Upper lobe of left lung (tissue), 4 donors: ENCODE data around the gene UGT2B10.

Source experiments
- POLR2A ChIP-seq, 4 donors: fragments of 450-650 bp; IDR thresholded peaks; one replicate each; pipeline ENCODE4 v1.5.1; 2016 to 2017; ENCODE audit warnings: antibody characterized with exemption in 4 of 4, mild to moderate bottlenecking in 2 of 4
- TF ChIP-seq, protein P1 (sequence below), 6 experiments: fragments of 450-650 bp in 4 of 6; fragments of 200-600 bp in 2 of 6; sonication (generic) in 2 of 6; IDR thresholded peaks; one replicate each; pipeline ENCODE4 v1.5.1; 2016 to 2019; ENCODE audit warnings: antibody characterized with exemption in 6 of 6

DNA sequence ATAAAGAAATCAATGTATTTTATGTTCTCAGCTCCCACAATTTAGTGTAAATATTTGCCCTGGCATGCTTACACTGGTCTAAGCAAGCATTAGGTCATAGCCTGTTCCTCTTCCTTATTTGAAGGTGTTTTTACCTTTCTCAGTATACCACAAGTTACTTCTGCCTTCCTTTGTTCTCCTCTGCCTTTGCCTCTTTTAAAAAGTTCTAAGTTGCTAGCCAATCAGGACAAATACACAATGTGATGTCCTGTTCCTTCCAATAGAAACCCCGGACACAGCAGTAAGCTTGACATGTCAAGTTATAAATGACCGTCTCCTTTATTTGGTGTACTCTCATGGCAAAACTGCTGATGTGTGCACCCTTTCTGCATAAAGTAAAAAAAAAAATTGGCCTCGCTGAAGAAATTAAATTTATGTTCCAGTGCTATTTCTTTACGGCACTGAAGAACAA is 49.4 kb downstream of the UGT2B10 start:
- TF ChIP-seq, protein P1, sequence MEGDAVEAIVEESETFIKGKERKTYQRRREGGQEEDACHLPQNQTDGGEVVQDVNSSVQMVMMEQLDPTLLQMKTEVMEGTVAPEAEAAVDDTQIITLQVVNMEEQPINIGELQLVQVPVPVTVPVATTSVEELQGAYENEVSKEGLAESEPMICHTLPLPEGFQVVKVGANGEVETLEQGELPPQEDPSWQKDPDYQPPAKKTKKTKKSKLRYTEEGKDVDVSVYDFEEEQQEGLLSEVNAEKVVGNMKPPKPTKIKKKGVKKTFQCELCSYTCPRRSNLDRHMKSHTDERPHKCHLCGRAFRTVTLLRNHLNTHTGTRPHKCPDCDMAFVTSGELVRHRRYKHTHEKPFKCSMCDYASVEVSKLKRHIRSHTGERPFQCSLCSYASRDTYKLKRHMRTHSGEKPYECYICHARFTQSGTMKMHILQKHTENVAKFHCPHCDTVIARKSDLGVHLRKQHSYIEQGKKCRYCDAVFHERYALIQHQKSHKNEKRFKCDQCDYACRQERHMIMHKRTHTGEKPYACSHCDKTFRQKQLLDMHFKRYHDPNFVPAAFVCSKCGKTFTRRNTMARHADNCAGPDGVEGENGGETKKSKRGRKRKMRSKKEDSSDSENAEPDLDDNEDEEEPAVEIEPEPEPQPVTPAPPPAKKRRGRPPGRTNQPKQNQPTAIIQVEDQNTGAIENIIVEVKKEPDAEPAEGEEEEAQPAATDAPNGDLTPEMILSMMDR (IDR thresholded peaks at IDR 0.05), result no peak
- TF ChIP-seq POLR2A (IDR thresholded peaks at IDR 0.05), result no peak
